Vagina (tissue), 2 donors: Measurements from ENCODE around the gene PDHX.

ENCODE experiments used
- POLR2A ChIP-seq, 2 donors: fragments of 450-650 bp; IDR thresholded peaks; one replicate each; pipeline ENCODE4 v1.6.1; 2017; ENCODE audit warnings: antibody characterized with exemption in 2 of 2, mild to moderate bottlenecking in 2 of 2, moderate library complexity in 2 of 2
- POLR2AphosphoS5 ChIP-seq, 2 donors: sonication (generic); formaldehyde crosslinking; IDR thresholded peaks; one replicate each; pipeline ENCODE4 v1.9.0; 2017; ENCODE audit warnings: antibody characterized with exemption in 2 of 2, mild to moderate bottlenecking in 2 of 2, low read depth in 1 of 2; ENCODE audit not compliant: insufficient read depth in 1 of 2
- TF ChIP-seq, protein P1 (sequence below), 3 experiments: fragments of 450-650 bp in 2 of 3; fragments of 200-600 bp in 1 of 3; sonication (generic) in 1 of 3; IDR thresholded peaks; one replicate each; pipeline ENCODE4 v1.5.1; 2017 to 2019; ENCODE audit warnings: antibody characterized with exemption in 3 of 3, mild to moderate bottlenecking in 2 of 3, moderate library complexity in 2 of 3

DNA sequence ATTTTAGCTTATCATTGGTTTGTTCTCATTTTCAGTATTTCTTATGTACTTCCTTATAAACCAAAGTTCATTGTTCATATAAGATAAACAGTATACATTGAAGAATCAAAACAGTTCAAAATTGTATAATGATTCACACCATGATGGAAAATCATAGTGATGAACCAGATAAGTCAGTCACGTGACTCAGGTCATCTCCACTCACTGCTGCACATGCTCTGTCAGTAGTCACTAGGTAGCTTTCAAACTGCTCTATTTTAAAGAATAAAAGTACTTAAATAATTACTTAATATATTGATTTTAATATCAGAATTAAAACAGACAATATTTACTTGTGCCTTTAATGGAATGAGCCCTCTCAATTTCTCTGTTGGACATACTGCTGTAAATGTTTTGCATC, 37.5 kb downstream of the PDHX start:
- TF ChIP-seq, protein P1, sequence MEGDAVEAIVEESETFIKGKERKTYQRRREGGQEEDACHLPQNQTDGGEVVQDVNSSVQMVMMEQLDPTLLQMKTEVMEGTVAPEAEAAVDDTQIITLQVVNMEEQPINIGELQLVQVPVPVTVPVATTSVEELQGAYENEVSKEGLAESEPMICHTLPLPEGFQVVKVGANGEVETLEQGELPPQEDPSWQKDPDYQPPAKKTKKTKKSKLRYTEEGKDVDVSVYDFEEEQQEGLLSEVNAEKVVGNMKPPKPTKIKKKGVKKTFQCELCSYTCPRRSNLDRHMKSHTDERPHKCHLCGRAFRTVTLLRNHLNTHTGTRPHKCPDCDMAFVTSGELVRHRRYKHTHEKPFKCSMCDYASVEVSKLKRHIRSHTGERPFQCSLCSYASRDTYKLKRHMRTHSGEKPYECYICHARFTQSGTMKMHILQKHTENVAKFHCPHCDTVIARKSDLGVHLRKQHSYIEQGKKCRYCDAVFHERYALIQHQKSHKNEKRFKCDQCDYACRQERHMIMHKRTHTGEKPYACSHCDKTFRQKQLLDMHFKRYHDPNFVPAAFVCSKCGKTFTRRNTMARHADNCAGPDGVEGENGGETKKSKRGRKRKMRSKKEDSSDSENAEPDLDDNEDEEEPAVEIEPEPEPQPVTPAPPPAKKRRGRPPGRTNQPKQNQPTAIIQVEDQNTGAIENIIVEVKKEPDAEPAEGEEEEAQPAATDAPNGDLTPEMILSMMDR (IDR thresholded peaks at IDR 0.05): no peak
- TF ChIP-seq POLR2A (IDR thresholded peaks at IDR 0.05) (no peak), POLR2AphosphoS5 (IDR thresholded peaks at IDR 0.05; ENCODE audit: insufficient read depth in 1 of 2, low read depth in 1 of 2) (no peak)
